Testis (tissue), 2 donors: ENCODE data around the gene NDST4.

ENCODE experiments used
- POLR2A ChIP-seq: fragments of 450-650 bp; IDR thresholded peaks from one replicate; pipeline ENCODE4 v1.6.1; 2017; ENCODE audit warnings: antibody characterized with exemption, mild to moderate bottlenecking, moderate library complexity
- TF ChIP-seq, protein P1 (sequence below), 3 experiments: fragments of 450-650 bp in 2 of 3; fragments of 200-600 bp in 1 of 3; sonication (generic) in 1 of 3; IDR thresholded peaks; one replicate each; pipeline ENCODE4 v1.5.1; 2016 to 2019; ENCODE audit warnings: antibody characterized with exemption in 3 of 3, mild to moderate bottlenecking in 2 of 3, moderate library complexity in 1 of 3

DNA sequence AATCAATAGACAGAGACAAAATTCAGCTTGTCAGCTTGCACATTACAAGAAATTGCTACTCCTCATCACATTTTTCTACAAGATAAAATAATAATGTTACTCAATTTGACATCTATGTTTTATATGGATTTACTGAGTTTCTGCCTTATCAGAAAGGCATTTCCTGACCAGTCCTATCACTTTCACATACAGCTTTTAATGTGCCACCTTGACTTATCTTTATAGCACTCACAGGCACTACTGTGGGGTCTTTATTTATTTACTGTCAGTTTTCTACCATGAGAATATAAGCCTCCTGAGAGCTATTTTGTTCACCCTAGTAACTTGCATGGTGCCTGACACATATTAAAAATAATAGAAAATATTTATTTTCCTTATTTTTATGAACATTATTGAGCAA, 6.0 kb downstream of the NDST4 start:
- TF ChIP-seq, protein P1, sequence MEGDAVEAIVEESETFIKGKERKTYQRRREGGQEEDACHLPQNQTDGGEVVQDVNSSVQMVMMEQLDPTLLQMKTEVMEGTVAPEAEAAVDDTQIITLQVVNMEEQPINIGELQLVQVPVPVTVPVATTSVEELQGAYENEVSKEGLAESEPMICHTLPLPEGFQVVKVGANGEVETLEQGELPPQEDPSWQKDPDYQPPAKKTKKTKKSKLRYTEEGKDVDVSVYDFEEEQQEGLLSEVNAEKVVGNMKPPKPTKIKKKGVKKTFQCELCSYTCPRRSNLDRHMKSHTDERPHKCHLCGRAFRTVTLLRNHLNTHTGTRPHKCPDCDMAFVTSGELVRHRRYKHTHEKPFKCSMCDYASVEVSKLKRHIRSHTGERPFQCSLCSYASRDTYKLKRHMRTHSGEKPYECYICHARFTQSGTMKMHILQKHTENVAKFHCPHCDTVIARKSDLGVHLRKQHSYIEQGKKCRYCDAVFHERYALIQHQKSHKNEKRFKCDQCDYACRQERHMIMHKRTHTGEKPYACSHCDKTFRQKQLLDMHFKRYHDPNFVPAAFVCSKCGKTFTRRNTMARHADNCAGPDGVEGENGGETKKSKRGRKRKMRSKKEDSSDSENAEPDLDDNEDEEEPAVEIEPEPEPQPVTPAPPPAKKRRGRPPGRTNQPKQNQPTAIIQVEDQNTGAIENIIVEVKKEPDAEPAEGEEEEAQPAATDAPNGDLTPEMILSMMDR (IDR thresholded peaks at IDR 0.05) = no peak
- TF ChIP-seq POLR2A = no peak
